Stomach smooth muscle (tissue), 2 donors: ENCODE measurements around the gene DUSP10.

Source experiments
- H3K27ac ChIP-seq: one replicate; pipeline ENCODE4 v1.7.0; 2013; ENCODE audit warnings: mild to moderate bottlenecking, low read length, inconsistent platforms
- H3K27me3 ChIP-seq, 2 donors: one replicate each; pipeline ENCODE4 v1.7.0; 2013; ENCODE audit warnings: low read length in 2 of 2; ENCODE audit not compliant: insufficient read depth in 2 of 2, control insufficient read depth in 1 of 2
- H3K36me3 ChIP-seq, 2 donors: one replicate each; pipeline ENCODE4 v1.7.0; 2013; ENCODE audit warnings: low read length in 2 of 2; ENCODE audit not compliant: control insufficient read depth in 2 of 2, insufficient read depth in 2 of 2
- H3K4me1 ChIP-seq: one replicate; pipeline ENCODE4 v1.7.0; 2013; ENCODE audit warnings: low read length; ENCODE audit not compliant: control insufficient read depth, insufficient read depth
- H3K4me3 ChIP-seq, 2 donors: one replicate each; pipeline ENCODE4 v1.7.0; 2013; ENCODE audit warnings: low read length in 2 of 2
- H3K9ac ChIP-seq, 2 donors: one replicate each; pipeline ENCODE4 v1.7.0; 2013; ENCODE audit warnings: low read length in 2 of 2, mild to moderate bottlenecking in 1 of 2
- H3K9me3 ChIP-seq, 2 donors: one replicate each; pipeline ENCODE4 v1.7.0; 2013; ENCODE audit warnings: low read length in 2 of 2; ENCODE audit not compliant: control insufficient read depth in 2 of 2
- donor health status: healthy.
- donor health status: Pancreatic carcinoma.

The DUSP10 gene

GRCh38 chr1:221700948-221701347 is 40.9 kb downstream of the DUSP10 start:
- H3K36me3 ChIP-seq, result peaks cover 3 to 21% of the 10 kb centered on the region in 2 donors
- no peak overlapping the region for H3K27ac ChIP-seq
- H3K9ac ChIP-seq, result no peak overlapping the region
- no peaks in the 10 kb centered on the region for H3K27me3 ChIP-seq
- H3K4me3 ChIP-seq, result no peak overlapping the region
- no peaks in the 10 kb centered on the region for H3K9me3 ChIP-seq
- peaks cover 6% of the 10 kb centered on the region for H3K4me1 ChIP-seq

- Histone ChIP-seq H3K27me3 (no peaks in the 10 kb centered on the region), H3K9me3 (no peaks in the 10 kb centered on the region), H3K36me3 (peaks cover 3 to 17% of the 10 kb centered on the region in 2 donors), H3K4me3 (no peak overlapping the region), H3K9ac (no peak overlapping the region), H3K4me1 (peaks cover 6% of the 10 kb centered on the region), H3K27ac (no peak overlapping the region)
Observed at GRCh38 chr1:221700536-221700935, 41.4 kb downstream of the DUSP10 start.

- no peak overlapping the region for H3K4me3 ChIP-seq
- H3K9ac ChIP-seq, result no peak overlapping the region
- peaks cover 3 to 14% of the 10 kb centered on the region in 2 donors for H3K36me3 ChIP-seq
- H3K9me3 ChIP-seq, result no peaks in the 10 kb centered on the region
- H3K4me1 ChIP-seq, result peaks cover 6% of the 10 kb centered on the region
- H3K27me3 ChIP-seq, result no peaks in the 10 kb centered on the region
- H3K27ac ChIP-seq, result no peak overlapping the region
Observed at GRCh38 chr1:221699978-221700519, 41.8 kb downstream of the DUSP10 start.

GRCh38 chr1:221699577-221699976 is 42.3 kb downstream of the DUSP10 start:
- Histone ChIP-seq H3K27ac (no peak overlapping the region), H3K4me1 (peaks cover 6% of the 10 kb centered on the region)

GRCh38 chr1:221698579-221699349 is 43.1 kb downstream of the DUSP10 start:
- no peak overlapping the region for H3K4me3 ChIP-seq
- no peak overlapping the region for H3K27ac ChIP-seq
- no peaks in the 10 kb centered on the region for H3K27me3 ChIP-seq
- H3K9ac ChIP-seq, result no peak overlapping the region
- H3K36me3 ChIP-seq, result peaks cover 3 to 14% of the 10 kb centered on the region in 2 donors
- no peaks in the 10 kb centered on the region for H3K9me3 ChIP-seq
- H3K4me1 ChIP-seq, result peaks cover 6% of the 10 kb centered on the region

More at GRCh38 chr1:221699577-221699976, 42.3 kb downstream of the DUSP10 start:
- peaks cover 3 to 14% of the 10 kb centered on the region in 2 donors for H3K36me3 ChIP-seq
- no peaks in the 10 kb centered on the region for H3K27me3 ChIP-seq
- H3K4me3 ChIP-seq, result no peak overlapping the region
- H3K9me3 ChIP-seq, result no peaks in the 10 kb centered on the region
- no peak overlapping the region for H3K9ac ChIP-seq

GRCh38 chr1:221697923-221698425 is 43.9 kb downstream of the DUSP10 start:
- peaks cover 0 to 4% of the 10 kb centered on the region in 2 donors for H3K9me3 ChIP-seq
- H3K4me1 ChIP-seq, result peaks cover 6% of the 10 kb centered on the region

GRCh38 chr1:221696718-221697461 is 45.0 kb downstream of the DUSP10 start:
- H3K27me3 ChIP-seq, result no peaks in the 10 kb centered on the region
- peaks cover 0 to 4% of the 10 kb centered on the region in 2 donors for H3K9me3 ChIP-seq
- no peak overlapping the region for H3K9ac ChIP-seq
- no peaks in the 10 kb centered on the region for H3K36me3 ChIP-seq
- peaks cover 6% of the 10 kb centered on the region for H3K4me1 ChIP-seq
- no peak overlapping the region for H3K27ac ChIP-seq
- H3K4me3 ChIP-seq, result no peak overlapping the region

More at GRCh38 chr1:221697923-221698425, 43.9 kb downstream of the DUSP10 start:
- Histone ChIP-seq H3K9ac (no peak overlapping the region), H3K27ac (no peak overlapping the region), H3K36me3 (peaks cover 3 to 6% of the 10 kb centered on the region in 2 donors), H3K4me3 (no peak overlapping the region), H3K27me3 (no peaks in the 10 kb centered on the region)

GRCh38 chr1:221696027-221696426 is 45.9 kb downstream of the DUSP10 start:
- no peaks in the 10 kb centered on the region for H3K36me3 ChIP-seq
- H3K9me3 ChIP-seq, result peaks cover 0 to 4% of the 10 kb centered on the region in 2 donors
- H3K9ac ChIP-seq, result no peak overlapping the region
- no peaks in the 10 kb centered on the region for H3K27me3 ChIP-seq
- no peak overlapping the region for H3K4me3 ChIP-seq
- peaks cover 6% of the 10 kb centered on the region for H3K4me1 ChIP-seq
- H3K27ac ChIP-seq, result no peak overlapping the region

GRCh38 chr1:221695301-221695700 is 46.6 kb downstream of the DUSP10 start:
- Histone ChIP-seq H3K4me3 (no peak overlapping the region), H3K36me3 (no peaks in the 10 kb centered on the region), H3K9ac (no peak overlapping the region), H3K27me3 (no peaks in the 10 kb centered on the region), H3K4me1 (peaks cover 6% of the 10 kb centered on the region), H3K27ac (no peak overlapping the region), H3K9me3 (peaks cover 0 to 4% of the 10 kb centered on the region in 2 donors)

- Histone ChIP-seq H3K9me3 (peaks cover 0 to 4% of the 10 kb centered on the region in 2 donors), H3K4me1 (peaks cover 6% of the 10 kb centered on the region), H3K27ac (no peak overlapping the region), H3K9ac (no peak overlapping the region), H3K27me3 (no peaks in the 10 kb centered on the region), H3K4me3 (no peak overlapping the region), H3K36me3 (no peaks in the 10 kb centered on the region)
Observed at GRCh38 chr1:221694109-221694508, 47.8 kb downstream of the DUSP10 start.
